HCT116 (cell line): ENCODE measurements around the gene ZYX. TPM values are rescaled to one million over a fixed set of nuclear protein-coding genes. Genes with fewer than 3 reads are reported as not detected.

Source experiments
- ATAC-seq: fragments of 200-7000 bp; cut with Tn5 transposase; 2 replicates; pipeline ENCODE4 v1.9.1; 2020; ENCODE audit warnings: mild to moderate bottlenecking, moderate library complexity
- BruUV-seq: library from RNA; stranded (reverse); fragments of 400-500 nt; replicated peaks from 2 replicates; lab custom pipeline; 2021; lab: Mats Ljungman, UMichigan
- CTCF ChIA-PET: fragments of 300-600 bp; sonication (Branson Sonifier 250); formaldehyde crosslinking; loops from one replicate; lab custom pipeline; 2021; ENCODE audit warnings: antibody characterized with exemption; lab: Charles Lee
- POLR2A ChIA-PET: fragments of 300-600, 350-600 bp; sonication (Branson Sonifier 250); formaldehyde crosslinking; loops from one replicate; lab custom pipeline; 2021; ENCODE audit warnings: antibody characterized with exemption; lab: Charles Lee
- RAD21 ChIA-PET, 2 experiments: fragments of 300-600 bp; sonication (Branson Sonifier 250); formaldehyde crosslinking; loops; one replicate each; lab custom pipeline; 2023; ENCODE audit warnings: low total read pairs in 2 of 2; ENCODE audit not compliant: uncharacterized antibody in 2 of 2, unreplicated experiment in 2 of 2, low non-redundant PET in 1 of 2; lab: Charles Lee
- DNase-seq: peaks from one replicate; pipeline ENCODE4 v3.0.0-alpha.2; 2010; ENCODE audit warnings: low read depth, low spot score
- H2AFZ ChIP-seq: fragments of 200-600 bp; shearing (Covaris generic), sonication (generic); 2 replicates; pipeline ENCODE4 v1.6.1; 2017; ENCODE audit warnings: low read depth, mixed run types, mixed read lengths, antibody characterized with exemption, low read length; ENCODE audit not compliant: poor library complexity, severe bottlenecking
- H3K27ac ChIP-seq: 2 replicates; pipeline ENCODE4 v1.5.1; 2012; ENCODE audit warnings: low read depth, low read length
- H3K27me3 ChIP-seq: fragments of 200-600 bp; sonication (generic); 2 replicates; pipeline ENCODE4 v1.6.1; 2016; ENCODE audit warnings: mixed run types, low read length, mixed read lengths; ENCODE audit not compliant: insufficient read depth
- H3K36me3 ChIP-seq, 2 experiments: fragments of 200-500 bp in 1 of 2; fragments of 200-600 bp in 1 of 2; sonication (Bioruptor generic) in 1 of 2; sonication (generic) in 1 of 2; 2 replicates each; pipeline versions ENCODE4 v1.5.1 to v1.6.1; 2014 to 2016; ENCODE audit warnings: low read length in 2 of 2, inconsistent platforms in 1 of 2, mixed read lengths in 1 of 2, mixed run types in 1 of 2; ENCODE audit not compliant: insufficient read depth in 2 of 2, control insufficient read depth in 1 of 2
- H3K4me1 ChIP-seq, 2 experiments: fragments of 200-600 bp in 1 of 2; sonication (generic) in 1 of 2; 2 replicates each; pipeline versions ENCODE4 v1.5.1 to v1.6.1; 2012 to 2017; ENCODE audit warnings: low read length in 2 of 2, inconsistent platforms in 1 of 2, mild to moderate bottlenecking in 1 of 2, mixed read lengths in 1 of 2, mixed run types in 1 of 2, moderate library complexity in 1 of 2; ENCODE audit not compliant: insufficient read depth in 2 of 2, control insufficient read depth in 1 of 2
- H3K4me2 ChIP-seq: fragments of 200-600 bp; sonication (generic); 2 replicates; pipeline ENCODE4 v1.6.1; 2017; ENCODE audit warnings: mixed run types, low read length, mixed read lengths
- H3K4me3 ChIP-seq, 2 experiments: fragments of 200-600 bp in 1 of 2; sonication (generic) in 1 of 2; replicated peaks in 1 of 2; 2 replicates each; pipeline ENCODE4 v1.5.1; 2011 to 2016; ENCODE audit warnings: low read length in 2 of 2, control low read depth in 1 of 2, low read depth in 1 of 2, mild to moderate bottlenecking in 1 of 2, mixed read lengths in 1 of 2, mixed run types in 1 of 2
- H3K79me2 ChIP-seq: fragments of 200-600 bp; sonication (generic); 2 replicates; pipeline ENCODE4 v1.6.1; 2017; ENCODE audit warnings: mild to moderate bottlenecking, mixed run types, low read length, moderate library complexity, mixed read lengths; ENCODE audit not compliant: insufficient read depth
- H3K9ac ChIP-seq: fragments of 200-600 bp; sonication (generic); 2 replicates; pipeline ENCODE4 v1.6.1; 2016; ENCODE audit warnings: low read length, mixed read lengths
- H3K9me2 ChIP-seq: fragments of 200-600 bp; sonication (generic), shearing (Covaris generic); 2 replicates; pipeline ENCODE4 v1.6.1; 2017; ENCODE audit warnings: mixed run types, mild to moderate bottlenecking, moderate library complexity; ENCODE audit not compliant: insufficient read depth
- H3K9me3 ChIP-seq, 2 experiments: fragments of 200-500 bp in 1 of 2; fragments of 200-600 bp in 1 of 2; sonication (Bioruptor generic) in 1 of 2; sonication (generic) in 1 of 2; 2 replicates each; pipeline ENCODE4 v1.6.1; 2014 to 2017; ENCODE audit warnings: low read length in 2 of 2, mixed read lengths in 2 of 2, inconsistent platforms in 1 of 2, low read depth in 1 of 2, mild to moderate bottlenecking in 1 of 2, mixed run types in 1 of 2, moderate library complexity in 1 of 2; ENCODE audit not compliant: control insufficient read depth in 1 of 2, insufficient read depth in 1 of 2
- H4K20me1 ChIP-seq: fragments of 200-600 bp; sonication (generic), shearing (Covaris generic); 2 replicates; pipeline ENCODE4 v1.6.1; 2017; ENCODE audit warnings: mixed run types, mild to moderate bottlenecking, moderate library complexity; ENCODE audit not compliant: insufficient read depth
- EGR1 ChIP-seq: IDR thresholded peaks from 2 replicates; pipeline ENCODE4 v1.6.1; 2012; ENCODE audit warnings: low read depth
- ELF1 ChIP-seq: IDR thresholded peaks from 2 replicates; pipeline ENCODE4 v1.6.1; 2012; ENCODE audit warnings: low read depth, borderline replicate concordance
- FOSL1 ChIP-seq: IDR thresholded peaks from 2 replicates; pipeline ENCODE4 v1.6.1; 2012; ENCODE audit warnings: low read depth
- POLR2A ChIP-seq: IDR thresholded peaks from 2 replicates; pipeline ENCODE4 v1.7.0; 2011; ENCODE audit warnings: borderline replicate concordance; ENCODE audit not compliant: insufficient read depth, insufficient read length; ENCODE audit errors: extremely low read depth
- POLR2AphosphoS5 ChIP-seq: IDR thresholded peaks from 2 replicates; pipeline ENCODE4 v1.6.1; 2011; ENCODE audit warnings: mild to moderate bottlenecking, low read depth, low read length, moderate library complexity
- SIN3A ChIP-seq: IDR thresholded peaks from 2 replicates; pipeline ENCODE4 v1.6.1; 2012; ENCODE audit warnings: low read depth
- SP1 ChIP-seq: IDR thresholded peaks from 2 replicates; pipeline ENCODE4 v1.6.1; 2012; ENCODE audit warnings: low read depth
- YY1 ChIP-seq: IDR thresholded peaks from 2 replicates; pipeline ENCODE4 v1.6.1; 2011; ENCODE audit warnings: low read length, low read depth, moderate library complexity, mild to moderate bottlenecking; ENCODE audit not compliant: insufficient replicate concordance; ENCODE audit errors: extremely low read depth
- intact Hi-C: fragments of 100-400 bp; cut with micrococcal nuclease; formaldehyde crosslinking; loops from 2 replicates; pipeline ENCODE4 v1.10.0; 2022
- total RNA-seq: library from RNA; stranded (reverse); gene quantifications from one replicate; pipeline ENCODE4 v1.2.1, GENCODE V29; 2021; ENCODE audit not compliant: unreplicated experiment
- TF ChIP-seq, protein P1 (sequence below): IDR thresholded peaks from 2 replicates; pipeline ENCODE4 v1.6.1; 2012
- TF ChIP-seq, protein P2 (sequence below), 3 experiments: fragments of 200-600 bp in 1 of 3; sonication (generic) in 1 of 3; IDR thresholded peaks in 2 of 3; conservative IDR thresholded peaks in 1 of 3; 2 replicates each; pipeline ENCODE4 v1.5.1; 2012 to 2017; ENCODE audit warnings: low read depth in 2 of 3, low read length in 2 of 3, antibody characterized with exemption in 1 of 3, borderline replicate concordance in 1 of 3, control low read depth in 1 of 3, mild to moderate bottlenecking in 1 of 3, mixed read lengths in 1 of 3, mixed run types in 1 of 3, moderate library complexity in 1 of 3; ENCODE audit not compliant: insufficient read depth in 1 of 3
- TF ChIP-seq, protein P3 (sequence below): IDR thresholded peaks from 2 replicates; pipeline ENCODE4 v1.6.1; 2012; ENCODE audit warnings: low read depth

ZYX gene
- total RNA-seq, 1 experiment from 2014 or later: 144 TPM

DNA sequence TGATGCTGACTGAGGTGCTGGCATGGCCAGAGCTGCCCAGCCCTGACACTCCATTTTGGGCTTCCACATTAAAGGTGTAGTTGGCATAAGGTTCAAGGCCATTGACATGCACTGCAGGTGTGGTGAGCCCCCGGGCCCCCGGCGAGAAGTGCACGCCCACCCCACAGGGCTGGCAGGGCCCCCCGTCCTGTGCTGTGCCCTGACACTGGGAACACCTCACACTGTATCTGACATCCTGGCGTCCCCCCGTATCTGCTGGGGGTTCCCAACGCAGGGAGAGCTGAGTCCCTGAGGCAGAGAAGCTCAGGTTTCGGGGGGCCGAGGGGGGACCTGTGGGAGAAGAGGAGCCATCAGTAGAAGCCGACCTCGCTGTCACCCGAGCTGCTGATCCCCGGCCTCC is 17.5 kb downstream of the ZYX start:
- no peak for DNase-seq
- no peak for TF ChIP-seq SIN3A
- TF ChIP-seq YY1: no peak
- TF ChIP-seq FOSL1: no peak
- no peak for TF ChIP-seq POLR2A
- TF ChIP-seq ELF1: no peak
- TF ChIP-seq, protein P1, sequence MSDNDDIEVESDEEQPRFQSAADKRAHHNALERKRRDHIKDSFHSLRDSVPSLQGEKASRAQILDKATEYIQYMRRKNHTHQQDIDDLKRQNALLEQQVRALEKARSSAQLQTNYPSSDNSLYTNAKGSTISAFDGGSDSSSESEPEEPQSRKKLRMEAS: no peak
- TF ChIP-seq, protein P2, sequence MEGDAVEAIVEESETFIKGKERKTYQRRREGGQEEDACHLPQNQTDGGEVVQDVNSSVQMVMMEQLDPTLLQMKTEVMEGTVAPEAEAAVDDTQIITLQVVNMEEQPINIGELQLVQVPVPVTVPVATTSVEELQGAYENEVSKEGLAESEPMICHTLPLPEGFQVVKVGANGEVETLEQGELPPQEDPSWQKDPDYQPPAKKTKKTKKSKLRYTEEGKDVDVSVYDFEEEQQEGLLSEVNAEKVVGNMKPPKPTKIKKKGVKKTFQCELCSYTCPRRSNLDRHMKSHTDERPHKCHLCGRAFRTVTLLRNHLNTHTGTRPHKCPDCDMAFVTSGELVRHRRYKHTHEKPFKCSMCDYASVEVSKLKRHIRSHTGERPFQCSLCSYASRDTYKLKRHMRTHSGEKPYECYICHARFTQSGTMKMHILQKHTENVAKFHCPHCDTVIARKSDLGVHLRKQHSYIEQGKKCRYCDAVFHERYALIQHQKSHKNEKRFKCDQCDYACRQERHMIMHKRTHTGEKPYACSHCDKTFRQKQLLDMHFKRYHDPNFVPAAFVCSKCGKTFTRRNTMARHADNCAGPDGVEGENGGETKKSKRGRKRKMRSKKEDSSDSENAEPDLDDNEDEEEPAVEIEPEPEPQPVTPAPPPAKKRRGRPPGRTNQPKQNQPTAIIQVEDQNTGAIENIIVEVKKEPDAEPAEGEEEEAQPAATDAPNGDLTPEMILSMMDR (IDR thresholded peaks at IDR 0.05 in 2 of 3, conservative IDR thresholded peaks at IDR 0.05 in 1 of 3; ENCODE audit: borderline replicate concordance in 1 of 3, insufficient read depth in 1 of 3, low read depth in 2 of 3, low read length in 2 of 3): no peak
- no peaks in the 10 kb centered on the region for H3K9me2 ChIP-seq
- H3K9me3 ChIP-seq: no peaks in the 10 kb centered on the region
- H3K36me3 ChIP-seq: peaks cover 0 to 6% of the 10 kb centered on the region in 2 experiments; a peak in 2 of 4 replicates
- ChIA-PET CTCF (no interaction called here), POLR2A (no interaction called here), RAD21 (no interaction called here)
- intact Hi-C loops: no loop called here
- H3K4me1 ChIP-seq: no peaks in the 10 kb centered on the region
- H3K79me2 ChIP-seq: no peaks in the 10 kb centered on the region
- no peak overlapping the region for H3K9ac ChIP-seq
- no peak overlapping the region for H3K4me2 ChIP-seq
- no peak overlapping the region for H3K27ac ChIP-seq
- H4K20me1 ChIP-seq: no peaks in the 10 kb centered on the region
- no peaks in the 10 kb centered on the region for H3K27me3 ChIP-seq
- no TSS peak for BruUV-seq
- H2AFZ ChIP-seq: no peak overlapping the region
- no peak overlapping the region for H3K4me3 ChIP-seq
- no peak for ATAC-seq

DNA sequence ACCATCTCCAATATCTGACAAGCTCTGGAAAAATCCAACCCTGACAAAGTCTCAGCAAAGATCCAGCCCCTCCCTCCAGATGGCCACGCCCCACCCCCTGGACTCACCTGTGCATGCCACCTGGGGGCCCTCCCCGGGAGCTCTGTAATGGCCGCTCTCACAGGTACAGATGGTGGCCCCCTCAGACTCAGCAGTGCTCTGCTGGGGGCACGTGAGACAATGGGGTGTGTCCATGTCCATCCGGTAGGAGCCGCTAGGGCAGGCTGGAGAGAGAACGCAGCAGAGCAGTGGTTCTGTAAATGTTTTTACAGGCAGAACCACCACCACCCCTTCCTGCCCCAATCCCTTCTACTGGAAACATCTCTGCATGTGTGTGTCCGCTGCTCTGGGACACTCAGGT is 18.0 kb downstream of the ZYX start:
- TF ChIP-seq SIN3A: no peak
- TF ChIP-seq POLR2AphosphoS5: no peak
- TF ChIP-seq SP1: no peak
- no peak for TF ChIP-seq EGR1
- TF ChIP-seq, protein P3, sequence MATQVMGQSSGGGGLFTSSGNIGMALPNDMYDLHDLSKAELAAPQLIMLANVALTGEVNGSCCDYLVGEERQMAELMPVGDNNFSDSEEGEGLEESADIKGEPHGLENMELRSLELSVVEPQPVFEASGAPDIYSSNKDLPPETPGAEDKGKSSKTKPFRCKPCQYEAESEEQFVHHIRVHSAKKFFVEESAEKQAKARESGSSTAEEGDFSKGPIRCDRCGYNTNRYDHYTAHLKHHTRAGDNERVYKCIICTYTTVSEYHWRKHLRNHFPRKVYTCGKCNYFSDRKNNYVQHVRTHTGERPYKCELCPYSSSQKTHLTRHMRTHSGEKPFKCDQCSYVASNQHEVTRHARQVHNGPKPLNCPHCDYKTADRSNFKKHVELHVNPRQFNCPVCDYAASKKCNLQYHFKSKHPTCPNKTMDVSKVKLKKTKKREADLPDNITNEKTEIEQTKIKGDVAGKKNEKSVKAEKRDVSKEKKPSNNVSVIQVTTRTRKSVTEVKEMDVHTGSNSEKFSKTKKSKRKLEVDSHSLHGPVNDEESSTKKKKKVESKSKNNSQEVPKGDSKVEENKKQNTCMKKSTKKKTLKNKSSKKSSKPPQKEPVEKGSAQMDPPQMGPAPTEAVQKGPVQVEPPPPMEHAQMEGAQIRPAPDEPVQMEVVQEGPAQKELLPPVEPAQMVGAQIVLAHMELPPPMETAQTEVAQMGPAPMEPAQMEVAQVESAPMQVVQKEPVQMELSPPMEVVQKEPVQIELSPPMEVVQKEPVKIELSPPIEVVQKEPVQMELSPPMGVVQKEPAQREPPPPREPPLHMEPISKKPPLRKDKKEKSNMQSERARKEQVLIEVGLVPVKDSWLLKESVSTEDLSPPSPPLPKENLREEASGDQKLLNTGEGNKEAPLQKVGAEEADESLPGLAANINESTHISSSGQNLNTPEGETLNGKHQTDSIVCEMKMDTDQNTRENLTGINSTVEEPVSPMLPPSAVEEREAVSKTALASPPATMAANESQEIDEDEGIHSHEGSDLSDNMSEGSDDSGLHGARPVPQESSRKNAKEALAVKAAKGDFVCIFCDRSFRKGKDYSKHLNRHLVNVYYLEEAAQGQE: no peak
- Histone ChIP-seq H3K9ac (no peak overlapping the region), H4K20me1 (no peaks in the 10 kb centered on the region), H3K4me2 (no peak overlapping the region), H2AFZ (no peak overlapping the region), H3K9me3 (no peaks in the 10 kb centered on the region), H3K79me2 (no peaks in the 10 kb centered on the region), H3K4me3 (no peak overlapping the region), H3K9me2 (no peaks in the 10 kb centered on the region), H3K27ac (no peak overlapping the region), H3K36me3 (peaks cover 0 to 3% of the 10 kb centered on the region in 2 experiments; a peak in 2 of 4 replicates), H3K27me3 (no peaks in the 10 kb centered on the region), H3K4me1 (no peaks in the 10 kb centered on the region)
- POLR2A ChIA-PET: no interaction called here
- intact Hi-C loops: no loop called here
- CTCF ChIA-PET: no interaction called here
- no TSS peak for BruUV-seq
- ATAC-seq: no peak
- RAD21 ChIA-PET: no interaction called here
- no peak for DNase-seq
